GM19099 (cell line): ENCODE measurements around the gene AFF4.

Experiments used
- POLR2A ChIP-seq: IDR thresholded peaks from 3 replicates; pipeline ENCODE4 v1.6.1; 2011; ENCODE audit warnings: low read depth; ENCODE audit not compliant: insufficient read length; ENCODE audit errors: extremely low read depth

Gene AFF4

GRCh38 chr5:132962429-132963021 lies 909 bp downstream of the AFF4 start:
- no peak for TF ChIP-seq POLR2A

GRCh38 chr5:132961887-132962286 lies 1.5 kb downstream of the AFF4 start:
- no peak for TF ChIP-seq POLR2A

GRCh38 chr5:132953710-132954109 lies 9.7 kb downstream of the AFF4 start:
- no peak for TF ChIP-seq POLR2A

GRCh38 chr5:132952829-132953228 lies 10.6 kb downstream of the AFF4 start:
- no peak for TF ChIP-seq POLR2A

GRCh38 chr5:132951897-132952296 lies 11.5 kb downstream of the AFF4 start:
- TF ChIP-seq POLR2A: no peak

- TF ChIP-seq POLR2A: no peak
Observed at GRCh38 chr5:132949136-132949535, 14.3 kb downstream of the AFF4 start.

GRCh38 chr5:132947671-132948070 lies 15.8 kb downstream of the AFF4 start:
- TF ChIP-seq POLR2A: no peak

GRCh38 chr5:132943362-132944022 lies 19.9 kb downstream of the AFF4 start:
- no peak for TF ChIP-seq POLR2A

GRCh38 chr5:132941331-132941730 lies 22.1 kb downstream of the AFF4 start:
- TF ChIP-seq POLR2A: no peak

DNA sequence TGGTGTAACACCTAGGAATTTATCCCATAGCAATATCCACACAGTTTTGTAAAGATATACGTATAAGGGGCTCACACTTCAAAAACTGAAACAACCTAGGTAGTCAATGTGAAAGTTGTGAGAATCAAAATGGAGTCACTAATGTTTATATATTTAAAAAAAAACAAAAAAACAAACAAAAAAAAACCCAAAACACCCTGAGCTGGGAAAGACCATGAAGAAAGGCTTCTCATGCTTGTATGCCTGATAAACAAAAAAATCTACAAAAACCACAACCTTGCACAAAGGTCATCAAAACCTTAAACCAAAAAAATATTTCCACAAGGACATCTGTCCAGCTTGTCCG lies 35.4 kb downstream of the AFF4 start:
- TF ChIP-seq POLR2A: no peak

DNA sequence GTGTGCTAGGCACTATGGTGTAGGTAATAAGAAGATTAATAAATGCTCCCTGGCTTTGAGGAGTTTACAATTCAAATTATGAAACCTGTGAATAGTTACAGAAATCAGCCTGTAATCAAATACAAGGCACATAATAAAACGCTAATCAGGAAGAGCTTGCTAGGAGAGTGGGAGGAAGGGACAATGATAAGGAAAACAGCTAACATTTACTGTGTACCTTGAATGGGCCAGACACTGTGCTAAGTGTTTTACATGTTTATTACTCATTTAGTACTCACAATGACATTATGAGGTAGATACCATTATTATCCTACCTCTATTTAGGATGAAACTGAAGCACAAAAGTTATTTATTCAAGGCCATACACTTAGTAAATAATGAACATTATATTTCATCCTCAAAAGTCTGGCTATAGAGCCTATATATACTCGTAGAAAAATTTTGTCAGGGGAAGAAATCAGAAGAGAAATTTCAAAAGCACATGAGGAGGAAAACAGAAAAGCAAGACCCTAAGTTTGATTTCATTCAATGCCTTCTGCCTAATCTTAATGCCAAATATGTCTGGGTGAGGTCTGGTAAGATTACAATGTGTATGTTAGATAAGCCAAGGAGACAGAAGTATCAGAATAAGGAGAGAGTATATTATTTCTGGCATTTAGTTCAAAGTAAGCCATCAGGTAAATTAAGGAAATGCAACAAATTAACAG lies 35.9 kb downstream of the AFF4 start:
- no peak for TF ChIP-seq POLR2A

DNA sequence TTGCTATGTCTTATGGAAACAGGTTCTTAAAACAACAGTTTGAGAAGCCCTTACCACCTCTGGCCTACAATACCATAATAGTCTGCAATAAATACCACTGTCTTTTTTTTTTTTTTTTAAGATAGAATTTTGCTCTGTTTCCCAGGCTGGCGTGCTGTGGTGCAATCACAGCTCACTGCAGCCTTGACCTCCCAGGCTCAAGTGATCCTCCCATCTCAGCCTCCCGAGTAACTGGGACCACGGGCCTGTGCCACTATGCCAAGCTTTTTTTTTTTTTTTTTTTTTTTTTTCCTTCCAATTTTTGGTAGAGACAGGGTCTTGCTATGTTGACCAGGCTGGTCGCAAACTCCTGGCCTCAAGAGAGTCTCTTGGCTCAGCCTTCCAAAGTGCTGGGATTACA lies 37.0 kb downstream of the AFF4 start:
- TF ChIP-seq POLR2A: no peak

DNA sequence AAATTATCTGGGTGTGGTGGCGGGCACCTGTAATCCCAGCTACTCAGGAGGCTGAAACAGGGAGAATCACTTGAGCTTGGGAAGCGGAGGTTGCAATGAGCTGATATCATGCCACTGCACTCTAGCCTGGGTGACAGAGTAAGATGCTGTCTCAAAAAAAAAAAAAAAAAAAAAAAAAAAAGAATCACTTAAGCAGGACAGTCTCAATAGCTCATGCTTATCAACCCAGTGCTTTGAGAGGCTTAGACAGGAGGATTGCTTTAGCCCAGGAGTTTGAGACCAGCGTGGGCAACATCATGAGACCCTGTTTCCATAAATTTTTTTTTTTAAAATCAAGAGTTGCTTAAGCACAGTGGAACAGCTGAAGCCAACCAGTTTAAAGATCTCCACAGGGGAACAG lies 47.3 kb downstream of the AFF4 start:
- TF ChIP-seq POLR2A: no peak

DNA sequence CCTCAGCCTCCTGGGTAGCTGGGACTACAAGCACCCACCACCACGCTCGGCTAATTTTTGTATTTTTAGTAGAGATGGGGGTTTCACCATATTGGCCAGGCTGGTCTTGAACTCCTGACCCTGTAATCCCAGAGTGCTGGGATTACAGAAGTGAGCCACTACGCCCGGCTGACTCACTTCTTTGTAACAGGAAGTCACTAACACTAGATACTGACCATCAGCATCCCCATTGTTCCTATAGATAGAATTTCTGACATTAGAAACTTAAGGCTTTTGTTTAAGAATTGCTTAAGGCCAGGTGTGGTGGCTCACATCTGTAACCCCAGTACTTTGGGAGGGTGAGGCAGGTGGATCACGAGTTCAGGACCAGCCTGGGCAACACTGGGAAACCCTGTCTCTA lies 47.8 kb downstream of the AFF4 start:
- TF ChIP-seq POLR2A: no peak

DNA sequence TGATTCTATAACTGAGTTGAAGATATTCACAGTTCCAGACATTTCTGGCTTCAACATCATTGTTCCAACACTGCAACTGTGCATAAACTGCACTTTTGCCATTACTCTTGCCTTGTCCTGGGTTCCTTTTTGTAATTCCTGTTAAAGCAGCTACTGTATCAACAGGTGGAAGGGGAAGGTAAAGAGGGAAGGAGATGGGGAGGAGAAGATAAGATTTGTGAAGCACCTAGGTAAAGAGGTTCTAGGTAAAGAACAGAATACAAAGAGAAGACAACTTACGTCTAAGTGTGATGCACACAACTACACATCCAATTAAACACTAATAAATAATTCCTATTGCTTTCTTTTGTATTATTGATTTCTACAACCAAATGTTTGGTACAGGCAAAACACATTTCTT lies 53.7 kb downstream of the AFF4 start:
- no peak for TF ChIP-seq POLR2A

- TF ChIP-seq POLR2A: no peak
Observed at GRCh38 chr5:132907161-132907560, 56.3 kb downstream of the AFF4 start.

- no peak for TF ChIP-seq POLR2A
Observed at GRCh38 chr5:132905938-132906337, 57.5 kb downstream of the AFF4 start.

GRCh38 chr5:132901730-132902129 lies 61.7 kb downstream of the AFF4 start:
- TF ChIP-seq POLR2A: no peak
